Stimulated activated naive CD8-positive, alpha-beta T cell treated with anti-CD3 and anti-CD28 coated beads, Interleukin-15, Interleukin-2, amounts not matched to agents 100 ng/mL and 50 ng/mL, for 24 hours (primary cell): Measurements from ENCODE around the gene MSI2.

Experiments
- H3K27ac Mint-ChIP-seq: one replicate; pipeline ENCODE4 v1.8.0; 2021; ENCODE audit warnings: mild to moderate bottlenecking, mixed read lengths
- H3K27me3 Mint-ChIP-seq: one replicate; pipeline ENCODE4 v1.8.0; 2021; ENCODE audit warnings: mixed read lengths
- H3K36me3 Mint-ChIP-seq: one replicate; pipeline ENCODE4 v1.8.0; 2021; ENCODE audit warnings: low read depth, mixed read lengths
- H3K4me1 Mint-ChIP-seq: one replicate; pipeline ENCODE4 v1.8.0; 2021; ENCODE audit warnings: low read depth, mixed read lengths
- H3K4me3 Mint-ChIP-seq: one replicate; pipeline ENCODE4 v1.8.0; 2021; ENCODE audit warnings: mild to moderate bottlenecking, mixed read lengths
- H3K9me3 Mint-ChIP-seq: one replicate; pipeline ENCODE4 v1.8.0; 2021; ENCODE audit warnings: mixed read lengths

MSI2 gene

GRCh38 chr17:57707892-57708291, 451.6 kb downstream of the MSI2 start:
- H3K27ac Mint-ChIP-seq: no peak overlapping the region

GRCh38 chr17:57708410-57708809, 452.1 kb downstream of the MSI2 start:
- Mint-ChIP-seq H3K36me3 (no peaks in the 10 kb centered on the region), H3K4me1 (peaks cover 7% of the 10 kb centered on the region), H3K4me3 (no peak overlapping the region), H3K27me3 (no peaks in the 10 kb centered on the region), H3K9me3 (no peaks in the 10 kb centered on the region), H3K27ac (no peak overlapping the region)

More at GRCh38 chr17:57707892-57708291, 451.6 kb downstream of the MSI2 start:
- no peaks in the 10 kb centered on the region for H3K27me3 Mint-ChIP-seq
- H3K4me3 Mint-ChIP-seq: no peak overlapping the region
- H3K36me3 Mint-ChIP-seq: no peaks in the 10 kb centered on the region
- H3K9me3 Mint-ChIP-seq: no peaks in the 10 kb centered on the region
- peaks cover 7% of the 10 kb centered on the region for H3K4me1 Mint-ChIP-seq

GRCh38 chr17:57713140-57713539, 456.8 kb downstream of the MSI2 start:
- Mint-ChIP-seq H3K4me1 (no peaks in the 10 kb centered on the region), H3K27ac (no peak overlapping the region), H3K9me3 (no peaks in the 10 kb centered on the region), H3K27me3 (peaks cover 5% of the 10 kb centered on the region), H3K4me3 (no peak overlapping the region), H3K36me3 (no peaks in the 10 kb centered on the region)

DNA sequence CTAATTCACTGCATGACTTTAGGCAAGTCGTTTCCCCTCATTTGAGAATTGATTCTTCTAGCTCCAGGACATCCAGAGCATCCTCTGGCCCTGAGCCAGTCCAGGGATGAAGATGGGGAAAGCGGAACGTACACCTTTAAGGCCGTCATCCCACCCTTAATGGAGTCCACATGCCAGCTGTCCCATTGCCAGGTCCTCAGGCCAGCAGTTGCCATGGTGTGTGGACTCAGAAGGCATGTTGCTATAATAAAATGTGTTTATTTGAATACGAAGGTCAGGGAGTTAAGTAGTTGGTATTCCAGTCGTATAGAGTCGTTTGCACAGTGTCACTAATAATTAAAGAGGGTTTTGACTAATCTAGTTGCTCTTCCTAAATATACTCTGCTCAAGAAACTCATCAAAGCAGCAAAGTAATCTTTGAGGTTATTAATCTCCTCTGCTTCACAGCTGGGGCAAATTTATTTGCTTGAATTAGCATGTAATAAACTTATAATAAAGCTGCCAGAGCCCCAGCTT, 458.4 kb downstream of the MSI2 start:
- no peak overlapping the region for H3K27ac Mint-ChIP-seq
- no peaks in the 10 kb centered on the region for H3K4me1 Mint-ChIP-seq
- peaks cover 5% of the 10 kb centered on the region for H3K27me3 Mint-ChIP-seq
- H3K4me3 Mint-ChIP-seq: no peak overlapping the region
- H3K36me3 Mint-ChIP-seq: no peaks in the 10 kb centered on the region
- H3K9me3 Mint-ChIP-seq: no peaks in the 10 kb centered on the region

- Mint-ChIP-seq H3K9me3 (no peaks in the 10 kb centered on the region), H3K27me3 (peaks cover 5% of the 10 kb centered on the region), H3K36me3 (no peaks in the 10 kb centered on the region), H3K4me3 (no peak overlapping the region), H3K4me1 (no peaks in the 10 kb centered on the region), H3K27ac (no peak overlapping the region)
These were observed 459.7 kb downstream of the MSI2 start for GRCh38 chr17:57715981-57716380.

- H3K27ac Mint-ChIP-seq: no peak overlapping the region
- no peak overlapping the region for H3K4me3 Mint-ChIP-seq
- no peaks in the 10 kb centered on the region for H3K36me3 Mint-ChIP-seq
- peaks cover 5% of the 10 kb centered on the region for H3K27me3 Mint-ChIP-seq
- no peaks in the 10 kb centered on the region for H3K9me3 Mint-ChIP-seq
- H3K4me1 Mint-ChIP-seq: no peaks in the 10 kb centered on the region
These were observed 462.6 kb downstream of the MSI2 start for GRCh38 chr17:57718878-57719277.

GRCh38 chr17:57720386-57721035, 464.2 kb downstream of the MSI2 start:
- no peaks in the 10 kb centered on the region for H3K9me3 Mint-ChIP-seq
- peaks cover 5% of the 10 kb centered on the region for H3K27me3 Mint-ChIP-seq
- H3K36me3 Mint-ChIP-seq: no peaks in the 10 kb centered on the region
- H3K27ac Mint-ChIP-seq: no peak overlapping the region
- no peak overlapping the region for H3K4me3 Mint-ChIP-seq
- H3K4me1 Mint-ChIP-seq: no peaks in the 10 kb centered on the region

DNA sequence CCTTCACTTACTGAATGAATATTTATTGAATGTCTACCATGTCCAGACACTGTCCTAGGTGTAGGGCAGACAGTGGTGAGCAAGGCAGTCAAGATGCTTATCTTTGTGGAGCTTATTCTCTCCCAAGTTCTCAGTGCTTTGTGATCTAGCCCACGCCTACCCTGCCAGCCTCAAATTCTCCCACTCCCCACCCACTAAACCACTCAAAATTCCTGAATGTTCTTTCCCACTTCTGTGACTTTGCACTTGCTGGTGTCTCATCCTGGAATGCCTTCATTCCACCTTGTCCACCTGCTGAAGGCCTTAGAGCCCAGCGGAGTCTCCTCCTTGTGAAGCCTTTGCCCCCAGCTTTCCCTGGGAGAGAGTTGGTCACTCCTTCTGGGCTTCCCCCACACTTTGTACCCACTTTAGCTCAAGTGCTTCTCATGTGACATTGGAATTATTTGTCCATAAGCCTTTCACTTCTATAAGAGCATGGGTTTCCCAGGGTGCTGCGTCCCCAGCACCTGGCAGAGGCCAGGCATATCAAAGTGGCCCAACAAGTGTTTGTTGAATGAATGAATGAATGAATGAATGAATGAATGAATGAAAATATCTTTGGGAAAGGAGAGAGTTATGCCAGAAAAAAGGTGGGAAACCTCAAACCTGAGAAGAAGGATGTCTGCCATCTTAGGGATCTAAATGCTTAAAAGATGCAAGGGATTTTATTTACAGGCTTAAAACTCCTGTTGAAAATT, 465.8 kb downstream of the MSI2 start:
- Mint-ChIP-seq H3K9me3 (no peaks in the 10 kb centered on the region), H3K27ac (no peak overlapping the region), H3K36me3 (no peaks in the 10 kb centered on the region), H3K27me3 (peaks cover 5% of the 10 kb centered on the region), H3K4me1 (no peaks in the 10 kb centered on the region), H3K4me3 (no peak overlapping the region)

- Mint-ChIP-seq H3K9me3 (no peaks in the 10 kb centered on the region), H3K4me1 (no peaks in the 10 kb centered on the region), H3K27ac (no peak overlapping the region), H3K36me3 (no peaks in the 10 kb centered on the region), H3K27me3 (no peaks in the 10 kb centered on the region), H3K4me3 (no peak overlapping the region)
These were observed 466.4 kb downstream of the MSI2 start for GRCh38 chr17:57722704-57723043.

DNA sequence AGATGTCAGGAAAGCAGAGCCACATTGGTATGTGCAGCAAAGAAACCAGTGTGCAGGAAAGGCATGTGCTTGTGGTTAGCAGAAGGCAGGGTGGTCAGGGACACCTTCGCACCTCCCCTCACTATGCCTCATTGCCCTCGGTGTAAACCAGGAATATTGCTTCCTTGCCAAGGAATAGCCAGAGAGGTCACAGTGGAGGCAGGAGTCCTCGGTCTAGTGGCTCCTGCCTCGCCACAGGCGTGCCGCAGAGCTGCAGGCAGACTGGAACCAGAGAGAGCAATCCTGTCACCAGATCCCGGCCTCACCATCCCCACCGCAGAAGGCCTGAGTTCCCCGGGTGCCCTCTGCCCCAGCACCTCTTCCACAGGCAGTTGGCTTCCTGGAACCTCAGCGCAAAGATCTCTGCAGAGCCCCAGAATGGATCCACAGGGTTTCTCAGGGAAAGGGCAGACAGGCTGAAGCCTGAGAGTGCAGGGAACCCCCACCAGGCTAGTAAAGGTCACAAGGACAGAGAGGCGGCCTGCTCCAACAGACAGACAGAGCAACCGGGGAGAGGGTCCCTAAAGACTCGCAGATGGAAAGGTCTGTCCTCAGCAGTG, 467.2 kb downstream of the MSI2 start:
- H3K36me3 Mint-ChIP-seq: no peaks in the 10 kb centered on the region
- H3K9me3 Mint-ChIP-seq: no peaks in the 10 kb centered on the region
- H3K27ac Mint-ChIP-seq: no peak overlapping the region
- H3K27me3 Mint-ChIP-seq: no peaks in the 10 kb centered on the region
- H3K4me3 Mint-ChIP-seq: no peak overlapping the region
- no peaks in the 10 kb centered on the region for H3K4me1 Mint-ChIP-seq

GRCh38 chr17:57724026-57724728, 467.9 kb downstream of the MSI2 start:
- H3K9me3 Mint-ChIP-seq: no peaks in the 10 kb centered on the region
- H3K4me3 Mint-ChIP-seq: no peak overlapping the region
- no peaks in the 10 kb centered on the region for H3K27me3 Mint-ChIP-seq
- H3K4me1 Mint-ChIP-seq: no peaks in the 10 kb centered on the region
- H3K36me3 Mint-ChIP-seq: no peaks in the 10 kb centered on the region
- no peak overlapping the region for H3K27ac Mint-ChIP-seq

GRCh38 chr17:57724729-57725125, 468.4 kb downstream of the MSI2 start:
- Mint-ChIP-seq H3K27me3 (no peaks in the 10 kb centered on the region), H3K9me3 (no peaks in the 10 kb centered on the region), H3K4me1 (no peaks in the 10 kb centered on the region), H3K36me3 (no peaks in the 10 kb centered on the region), H3K27ac (no peak overlapping the region), H3K4me3 (no peak overlapping the region)

GRCh38 chr17:57726213-57726790, 470.0 kb downstream of the MSI2 start:
- H3K9me3 Mint-ChIP-seq: no peaks in the 10 kb centered on the region
- H3K4me3 Mint-ChIP-seq: no peak overlapping the region
- H3K36me3 Mint-ChIP-seq: no peaks in the 10 kb centered on the region
- no peak overlapping the region for H3K27ac Mint-ChIP-seq
- H3K4me1 Mint-ChIP-seq: peaks cover 6% of the 10 kb centered on the region
- no peaks in the 10 kb centered on the region for H3K27me3 Mint-ChIP-seq

DNA sequence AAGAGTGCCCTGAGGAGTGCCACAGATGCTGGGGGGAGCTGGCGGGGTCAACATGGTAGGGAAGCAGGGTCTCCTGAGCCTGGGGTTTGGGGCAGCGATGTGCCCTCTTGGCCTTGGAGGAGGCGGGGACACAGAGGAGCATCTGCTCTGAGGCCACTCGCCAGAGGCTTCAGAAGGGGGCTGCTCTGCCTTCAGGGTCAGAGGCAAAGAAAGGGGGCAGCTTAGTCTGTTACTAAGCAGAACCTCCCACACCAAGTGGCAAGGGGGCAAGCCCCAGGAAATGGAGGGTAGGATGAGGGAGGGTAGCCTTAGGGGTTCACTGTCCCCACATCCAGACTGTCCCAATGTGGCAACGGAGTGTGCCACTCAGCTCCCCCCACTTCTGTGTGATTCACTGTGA, 470.5 kb downstream of the MSI2 start:
- Mint-ChIP-seq H3K36me3 (no peaks in the 10 kb centered on the region), H3K4me1 (peaks cover 6% of the 10 kb centered on the region), H3K4me3 (no peak overlapping the region), H3K27ac (no peak overlapping the region), H3K27me3 (no peaks in the 10 kb centered on the region), H3K9me3 (no peaks in the 10 kb centered on the region)
